HL-60 (cell line): ENCODE measurements around the gene RBCK1.

ENCODE experiments used
- DNase-seq, 2 experiments: peaks; one replicate each; pipeline ENCODE4 v3.0.0-alpha.2; 2010 to 2020; ENCODE audit warnings: low read depth in 1 of 2, low spot score in 1 of 2
- H3K27ac ChIP-seq: fragments of 250-450 bp; sonication (Bioruptor Pico); replicated peaks from 2 replicates; pipeline ENCODE4 v1.5.1; 2020; ENCODE audit warnings: mild to moderate bottlenecking, moderate library complexity
- H3K27me3 ChIP-seq: fragments of 250-450 bp; sonication (Bioruptor Pico); 2 replicates; pipeline ENCODE4 v1.5.1; 2021; ENCODE audit warnings: mild to moderate bottlenecking, moderate library complexity; ENCODE audit not compliant: insufficient read depth, poor library complexity, severe bottlenecking
- H3K4me3 ChIP-seq: replicated peaks from 2 replicates; pipeline ENCODE4 v1.5.1; 2011; ENCODE audit warnings: mild to moderate bottlenecking, control low read depth, low read length; ENCODE audit not compliant: insufficient read depth
- GABPA ChIP-seq: IDR thresholded peaks from 2 replicates; pipeline ENCODE4 v1.6.1; 2012; ENCODE audit warnings: low read depth
- POLR2AphosphoS5 ChIP-seq: IDR thresholded peaks from 2 replicates; pipeline ENCODE4 v1.6.1; 2012; ENCODE audit warnings: low read depth
- SPI1 ChIP-seq: IDR thresholded peaks from 2 replicates; pipeline ENCODE4 v1.6.1; 2012; ENCODE audit warnings: low read depth, mild to moderate bottlenecking, borderline replicate concordance
- TF ChIP-seq, protein P1 (sequence below): IDR thresholded peaks from 2 replicates; pipeline ENCODE4 v1.6.1; 2012; ENCODE audit warnings: low read depth; ENCODE audit not compliant: insufficient replicate concordance
- TF ChIP-seq, protein P2 (sequence below): IDR thresholded peaks from one replicate; pipeline ENCODE4 v1.5.1; 2011; ENCODE audit warnings: low read length, control low read depth, inconsistent platforms; ENCODE audit not compliant: insufficient read depth

Gene RBCK1

DNA sequence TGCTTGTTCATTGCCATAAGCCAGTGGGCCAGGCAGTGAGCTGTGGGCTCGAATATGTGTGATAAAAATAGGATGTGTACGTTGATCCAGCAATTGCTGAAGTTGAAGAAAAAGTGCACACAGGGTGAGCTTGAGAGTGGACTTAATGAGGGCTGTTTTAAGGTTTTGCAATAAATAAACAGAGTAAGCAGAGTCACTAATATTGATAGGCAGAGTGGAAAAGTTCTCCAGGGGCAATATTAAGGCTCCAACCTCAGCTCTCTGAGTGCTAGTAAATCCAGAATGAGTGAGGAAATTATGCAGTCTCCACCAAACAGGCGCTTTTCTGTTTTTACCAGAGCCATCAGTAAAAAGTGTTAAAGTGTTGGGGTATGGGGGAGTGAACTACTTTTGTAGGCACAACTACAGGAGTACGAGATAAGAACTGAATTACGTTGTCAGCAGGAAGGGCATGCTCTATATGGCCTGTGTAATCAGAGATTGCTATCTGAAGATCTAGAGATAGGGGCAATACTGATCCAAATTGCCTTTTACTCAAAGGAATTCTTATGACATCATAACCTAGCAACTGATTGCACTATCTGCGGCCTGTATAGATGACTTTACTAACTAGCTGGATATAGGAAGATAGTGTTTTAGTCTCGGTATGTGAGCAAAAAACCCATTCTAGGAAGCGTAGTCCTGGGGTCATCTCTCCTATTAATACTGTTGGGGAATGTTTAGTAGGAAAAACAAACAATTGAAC is 61.8 kb downstream of the RBCK1 start:
- Histone ChIP-seq H3K27ac (no peak overlapping the region), H3K4me3 (no peak overlapping the region), H3K27me3 (no peaks in the 10 kb centered on the region)
- no peak for TF ChIP-seq SPI1
- TF ChIP-seq GABPA, result no peak
- TF ChIP-seq, protein P1, sequence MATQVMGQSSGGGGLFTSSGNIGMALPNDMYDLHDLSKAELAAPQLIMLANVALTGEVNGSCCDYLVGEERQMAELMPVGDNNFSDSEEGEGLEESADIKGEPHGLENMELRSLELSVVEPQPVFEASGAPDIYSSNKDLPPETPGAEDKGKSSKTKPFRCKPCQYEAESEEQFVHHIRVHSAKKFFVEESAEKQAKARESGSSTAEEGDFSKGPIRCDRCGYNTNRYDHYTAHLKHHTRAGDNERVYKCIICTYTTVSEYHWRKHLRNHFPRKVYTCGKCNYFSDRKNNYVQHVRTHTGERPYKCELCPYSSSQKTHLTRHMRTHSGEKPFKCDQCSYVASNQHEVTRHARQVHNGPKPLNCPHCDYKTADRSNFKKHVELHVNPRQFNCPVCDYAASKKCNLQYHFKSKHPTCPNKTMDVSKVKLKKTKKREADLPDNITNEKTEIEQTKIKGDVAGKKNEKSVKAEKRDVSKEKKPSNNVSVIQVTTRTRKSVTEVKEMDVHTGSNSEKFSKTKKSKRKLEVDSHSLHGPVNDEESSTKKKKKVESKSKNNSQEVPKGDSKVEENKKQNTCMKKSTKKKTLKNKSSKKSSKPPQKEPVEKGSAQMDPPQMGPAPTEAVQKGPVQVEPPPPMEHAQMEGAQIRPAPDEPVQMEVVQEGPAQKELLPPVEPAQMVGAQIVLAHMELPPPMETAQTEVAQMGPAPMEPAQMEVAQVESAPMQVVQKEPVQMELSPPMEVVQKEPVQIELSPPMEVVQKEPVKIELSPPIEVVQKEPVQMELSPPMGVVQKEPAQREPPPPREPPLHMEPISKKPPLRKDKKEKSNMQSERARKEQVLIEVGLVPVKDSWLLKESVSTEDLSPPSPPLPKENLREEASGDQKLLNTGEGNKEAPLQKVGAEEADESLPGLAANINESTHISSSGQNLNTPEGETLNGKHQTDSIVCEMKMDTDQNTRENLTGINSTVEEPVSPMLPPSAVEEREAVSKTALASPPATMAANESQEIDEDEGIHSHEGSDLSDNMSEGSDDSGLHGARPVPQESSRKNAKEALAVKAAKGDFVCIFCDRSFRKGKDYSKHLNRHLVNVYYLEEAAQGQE, result no peak
- no peak for TF ChIP-seq POLR2AphosphoS5
- TF ChIP-seq, protein P2, sequence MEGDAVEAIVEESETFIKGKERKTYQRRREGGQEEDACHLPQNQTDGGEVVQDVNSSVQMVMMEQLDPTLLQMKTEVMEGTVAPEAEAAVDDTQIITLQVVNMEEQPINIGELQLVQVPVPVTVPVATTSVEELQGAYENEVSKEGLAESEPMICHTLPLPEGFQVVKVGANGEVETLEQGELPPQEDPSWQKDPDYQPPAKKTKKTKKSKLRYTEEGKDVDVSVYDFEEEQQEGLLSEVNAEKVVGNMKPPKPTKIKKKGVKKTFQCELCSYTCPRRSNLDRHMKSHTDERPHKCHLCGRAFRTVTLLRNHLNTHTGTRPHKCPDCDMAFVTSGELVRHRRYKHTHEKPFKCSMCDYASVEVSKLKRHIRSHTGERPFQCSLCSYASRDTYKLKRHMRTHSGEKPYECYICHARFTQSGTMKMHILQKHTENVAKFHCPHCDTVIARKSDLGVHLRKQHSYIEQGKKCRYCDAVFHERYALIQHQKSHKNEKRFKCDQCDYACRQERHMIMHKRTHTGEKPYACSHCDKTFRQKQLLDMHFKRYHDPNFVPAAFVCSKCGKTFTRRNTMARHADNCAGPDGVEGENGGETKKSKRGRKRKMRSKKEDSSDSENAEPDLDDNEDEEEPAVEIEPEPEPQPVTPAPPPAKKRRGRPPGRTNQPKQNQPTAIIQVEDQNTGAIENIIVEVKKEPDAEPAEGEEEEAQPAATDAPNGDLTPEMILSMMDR, result no peak
- no peak for DNase-seq

DNA sequence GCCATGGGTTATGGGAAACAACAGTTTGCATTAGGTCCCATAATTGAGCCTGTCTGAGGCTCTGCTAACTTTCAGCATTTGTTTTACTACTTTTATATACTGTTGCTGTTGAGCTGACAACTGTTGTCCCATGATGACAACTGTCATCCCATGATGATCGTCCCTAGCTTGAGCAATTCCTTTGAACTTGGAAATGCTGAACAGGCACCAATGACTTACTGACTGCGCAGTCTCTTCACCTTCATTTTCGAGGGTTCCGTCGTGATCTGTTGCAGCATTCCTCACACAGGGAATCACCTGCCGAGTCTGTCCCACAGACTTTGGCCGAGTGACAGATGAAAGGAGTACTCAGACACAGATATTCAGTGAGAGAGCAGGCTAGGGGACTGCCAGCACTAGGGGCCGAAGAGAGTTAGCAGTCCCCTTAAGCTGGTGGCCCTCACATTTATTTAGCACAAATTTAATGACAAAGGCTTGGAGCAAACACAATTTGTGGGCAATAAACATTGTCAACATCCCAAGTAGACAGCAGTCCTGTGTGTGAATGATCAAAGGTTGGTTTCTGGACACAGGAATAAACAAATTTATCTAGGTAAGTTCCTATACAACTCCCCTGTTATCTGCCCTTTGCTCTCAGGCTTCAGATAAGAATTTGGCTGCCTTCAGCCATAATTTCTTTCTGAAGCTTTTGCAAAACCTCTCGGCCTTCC is 64.2 kb downstream of the RBCK1 start:
- DNase-seq, result no peak
- no peak for TF ChIP-seq POLR2AphosphoS5
- TF ChIP-seq, protein P2, result no peak
- TF ChIP-seq SPI1, result no peak
- no peak for TF ChIP-seq GABPA
- TF ChIP-seq, protein P1, result no peak
- Histone ChIP-seq H3K27ac (no peak overlapping the region), H3K27me3 (no peaks in the 10 kb centered on the region), H3K4me3 (no peak overlapping the region)

DNA sequence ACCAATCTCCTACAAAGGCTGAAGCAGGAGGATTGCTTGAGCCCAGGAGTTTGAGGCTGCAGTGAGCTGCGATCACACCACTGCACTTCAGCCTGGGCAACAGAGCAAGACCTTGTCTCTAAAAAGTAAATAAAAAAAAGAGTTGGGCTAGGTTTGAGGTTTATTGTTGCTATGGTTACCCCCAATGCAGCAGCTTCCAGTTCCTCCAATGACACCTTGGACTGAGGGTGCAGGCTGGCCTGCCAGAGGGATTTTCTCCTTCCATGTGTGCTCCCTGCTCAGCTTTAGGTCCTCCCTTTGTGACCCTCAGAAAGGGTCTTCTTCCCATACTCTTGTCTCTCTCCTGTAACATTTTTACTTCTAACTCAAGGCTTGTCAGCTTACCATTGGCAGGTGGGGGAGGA is 64.8 kb downstream of the RBCK1 start:
- Histone ChIP-seq H3K27ac (no peak overlapping the region), H3K27me3 (no peaks in the 10 kb centered on the region), H3K4me3 (no peak overlapping the region)
- TF ChIP-seq, protein P2, result no peak
- TF ChIP-seq SPI1 (no peak), GABPA (no peak), POLR2AphosphoS5 (no peak)
- TF ChIP-seq, protein P1, result no peak
- DNase-seq, result no peak
